NB4 (cell line): ENCODE data around the gene LIN7A.

Experiments used
- DNase-seq: peaks from one replicate; pipeline ENCODE4 v3.0.0; 2010; ENCODE audit warnings: low read depth
- H3K4me3 ChIP-seq: one replicate; pipeline ENCODE4 v1.5.1; 2011; ENCODE audit warnings: mild to moderate bottlenecking, low read depth, low read length, moderate library complexity
- CTCF ChIP-seq: IDR thresholded peaks from one replicate; pipeline ENCODE4 v1.5.1; 2012; ENCODE audit warnings: low read depth, low read length
- MAX ChIP-seq: IDR thresholded peaks from 2 replicates; pipeline ENCODE4 v1.6.1; 2011; ENCODE audit warnings: low read depth, low read length
- MYC ChIP-seq: IDR thresholded peaks from 2 replicates; pipeline ENCODE4 v1.6.1; 2011; ENCODE audit warnings: low read depth, low read length
- POLR2A ChIP-seq: IDR thresholded peaks from 2 replicates; pipeline ENCODE4 v1.6.1; 2011; ENCODE audit warnings: mild to moderate bottlenecking; ENCODE audit not compliant: insufficient read length; ENCODE audit errors: extremely low read depth

LIN7A gene

GRCh38 chr12:80818878-80819277 lies 118.9 kb downstream of the LIN7A start:
- no peak for DNase-seq
- TF ChIP-seq MYC: no peak
- no peak for TF ChIP-seq CTCF
- TF ChIP-seq POLR2A: no peak
- TF ChIP-seq MAX: no peak
- H3K4me3 ChIP-seq: no peak overlapping the region

DNA sequence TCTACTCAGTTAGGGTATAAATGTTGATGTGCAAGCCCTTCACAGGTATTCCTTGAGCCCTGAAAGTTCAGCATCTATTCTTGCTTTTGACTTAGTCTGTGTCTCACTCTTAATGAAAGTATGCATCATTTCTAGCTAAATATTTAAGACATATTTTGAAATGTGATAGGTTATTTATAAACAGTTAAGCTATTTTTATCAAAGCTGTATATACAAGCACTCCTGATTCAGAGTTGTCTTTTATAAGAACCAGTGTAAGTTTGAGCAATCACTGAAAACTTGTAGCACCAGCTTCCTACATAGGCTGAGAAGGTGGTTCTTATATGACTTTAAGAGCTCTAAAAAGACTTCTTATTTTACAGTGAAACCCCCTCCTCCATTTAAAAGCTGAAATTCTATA lies 122.4 kb downstream of the LIN7A start:
- H3K4me3 ChIP-seq: no peak overlapping the region
- no peak for DNase-seq

DNA sequence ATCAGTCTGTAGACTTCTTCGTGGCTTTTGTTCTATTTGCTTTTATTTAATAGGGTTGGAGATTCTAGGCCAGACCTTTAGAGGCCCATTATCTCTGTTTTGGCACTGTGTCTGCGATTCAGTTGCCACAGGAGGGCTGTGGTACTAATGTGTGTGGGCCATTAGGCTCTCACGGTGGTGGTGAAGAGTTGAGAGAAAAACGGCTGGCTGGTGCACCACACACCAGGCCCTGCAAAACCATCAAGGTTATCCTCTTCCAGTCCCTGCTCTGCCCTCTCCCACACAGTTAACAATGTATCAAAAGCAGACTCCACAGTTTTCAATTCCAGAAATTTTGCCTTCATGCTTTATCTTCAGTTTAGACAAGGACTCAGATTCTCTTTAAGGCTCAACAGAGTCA lies 123.3 kb downstream of the LIN7A start:
- no peak for DNase-seq
- TF ChIP-seq MAX (no peak), POLR2A (no peak), CTCF (no peak), MYC (no peak)
- no peak overlapping the region for H3K4me3 ChIP-seq

More for the DNA sequence above, 122.4 kb downstream of the LIN7A start:
- TF ChIP-seq CTCF: no peak
- no peak for TF ChIP-seq MYC
- TF ChIP-seq POLR2A: no peak
- no peak for TF ChIP-seq MAX

DNA sequence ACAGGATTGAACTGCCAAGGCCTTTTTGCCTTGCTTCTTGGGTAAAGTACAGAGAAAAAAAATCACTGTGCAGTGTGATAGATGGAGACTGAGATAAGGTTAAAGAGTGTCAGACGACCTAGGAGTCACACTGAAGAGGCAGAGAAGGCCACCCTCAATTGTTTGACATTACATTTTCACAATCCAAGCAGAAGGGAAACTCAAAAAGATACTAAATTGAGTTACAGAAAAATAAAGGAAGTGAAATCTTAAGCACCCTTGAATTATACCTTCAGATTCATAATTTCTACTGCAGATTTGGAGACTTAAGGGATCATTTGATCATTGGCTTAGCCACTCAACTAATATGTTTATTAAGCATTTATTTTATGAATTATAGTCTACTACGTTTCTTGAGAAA lies 123.9 kb downstream of the LIN7A start:
- DNase-seq: no peak
- no peak overlapping the region for H3K4me3 ChIP-seq
- TF ChIP-seq POLR2A (no peak), CTCF (no peak), MAX (no peak), MYC (no peak)

DNA sequence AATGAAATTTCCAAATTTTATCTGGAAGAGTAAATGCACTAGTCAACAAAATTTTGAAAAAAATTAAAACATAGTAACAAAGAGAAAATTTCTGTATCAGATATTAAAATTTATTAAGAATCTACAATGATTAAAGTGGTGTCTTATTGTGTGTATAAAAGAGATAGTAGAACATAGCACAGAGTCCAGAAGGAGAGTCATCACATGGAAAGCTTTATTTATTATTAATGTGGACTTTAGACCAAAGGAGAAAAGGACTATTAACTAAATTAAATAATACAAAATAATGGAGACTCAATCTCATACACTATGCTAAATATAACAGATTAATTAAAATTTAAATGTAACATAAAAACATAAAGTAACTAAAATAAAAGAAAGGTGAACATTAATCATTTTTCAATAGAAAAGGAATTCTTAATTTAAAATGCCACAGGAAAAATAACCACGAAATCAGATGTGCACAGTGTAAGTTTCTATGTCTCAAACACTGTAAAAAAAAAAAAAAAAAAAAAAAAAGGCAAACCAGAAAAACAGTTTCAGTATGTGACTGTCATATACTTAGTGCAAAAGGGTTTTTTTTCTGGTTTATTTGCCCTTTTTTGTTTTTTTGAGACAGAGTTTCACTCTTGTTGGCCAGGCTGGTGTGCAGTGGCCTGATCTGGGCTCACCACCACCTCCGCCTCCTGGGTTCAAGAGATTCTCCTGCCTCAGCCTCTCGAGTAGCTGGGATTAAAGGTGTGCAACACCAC lies 125.6 kb downstream of the LIN7A start:
- TF ChIP-seq MAX: no peak
- no peak for TF ChIP-seq POLR2A
- TF ChIP-seq CTCF: no peak
- no peak for TF ChIP-seq MYC
- H3K4me3 ChIP-seq: no peak overlapping the region
- no peak for DNase-seq

DNA sequence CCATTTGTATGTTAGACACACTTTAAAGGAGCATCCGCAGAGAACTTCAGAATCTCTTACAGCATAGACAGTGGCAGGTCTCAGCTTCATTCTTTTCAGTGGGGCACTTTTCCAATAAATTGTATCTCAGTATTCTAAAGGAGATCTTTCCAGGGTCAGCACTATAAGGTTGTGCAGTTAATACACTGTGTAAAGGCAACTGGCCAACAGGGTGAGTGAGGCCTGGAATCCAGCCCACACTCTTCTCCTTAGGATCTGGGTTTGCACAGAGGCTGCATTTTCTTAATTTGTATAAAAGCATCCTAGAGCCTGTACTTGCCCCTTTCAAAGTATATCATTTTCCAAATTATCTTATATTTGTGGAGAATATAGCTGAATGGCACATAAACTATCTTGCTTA lies 126.9 kb downstream of the LIN7A start:
- TF ChIP-seq CTCF (no peak), MYC (no peak), MAX (no peak), POLR2A (no peak)
- no peak for DNase-seq

More for the DNA sequence above, 126.9 kb downstream of the LIN7A start:
- H3K4me3 ChIP-seq: no peak overlapping the region
